Trophoblast cell (in vitro differentiated cells and primary cell): ENCODE measurements around the gene CHKA.

ENCODE experiments used
- DNase-seq, 2 donors: peaks; one replicate each; pipeline ENCODE4 v3.0.0-alpha.2; 2016
- H2AFZ ChIP-seq: 2 replicates; pipeline ENCODE4 v1.6.1; 2013; ENCODE audit warnings: low read length, moderate library complexity, mild to moderate bottlenecking; ENCODE audit not compliant: insufficient read depth, poor library complexity
- H2AK5ac ChIP-seq: 2 replicates; pipeline ENCODE4 v1.6.1; 2013; ENCODE audit warnings: mild to moderate bottlenecking, low read length
- H2BK120ac ChIP-seq: 2 replicates; pipeline ENCODE4 v1.6.1; 2013; ENCODE audit warnings: low read length, mild to moderate bottlenecking, moderate library complexity; ENCODE audit not compliant: insufficient read depth, poor library complexity
- H2BK12ac ChIP-seq: 2 replicates; pipeline ENCODE4 v1.6.1; 2013; ENCODE audit warnings: mild to moderate bottlenecking, low read length, moderate library complexity
- H2BK5ac ChIP-seq: 2 replicates; pipeline ENCODE4 v1.6.1; 2013; ENCODE audit warnings: low read length, low read depth, moderate library complexity, mild to moderate bottlenecking; ENCODE audit not compliant: poor library complexity
- H3K14ac ChIP-seq: 2 replicates; pipeline ENCODE4 v1.6.1; 2013; ENCODE audit warnings: mild to moderate bottlenecking, low read length
- H3K18ac ChIP-seq: 2 replicates; pipeline ENCODE4 v1.6.1; 2013; ENCODE audit warnings: mild to moderate bottlenecking, low read length
- H3K23ac ChIP-seq: 2 replicates; pipeline ENCODE4 v1.6.1; 2013; ENCODE audit warnings: low read length
- H3K27ac ChIP-seq: 2 replicates; pipeline ENCODE4 v1.5.1; 2013; ENCODE audit warnings: low read depth, mild to moderate bottlenecking, inconsistent platforms, low read length, moderate library complexity
- H3K27me3 ChIP-seq: 2 replicates; pipeline ENCODE4 v1.6.1; 2013; ENCODE audit warnings: inconsistent platforms, mild to moderate bottlenecking, low read length, moderate library complexity; ENCODE audit not compliant: insufficient read depth
- H3K36me3 ChIP-seq, 2 experiments: 1 replicate in 1 of 2; 2 replicates in 1 of 2; pipeline ENCODE4 v1.6.1; 2013; ENCODE audit warnings: low read length in 2 of 2, mild to moderate bottlenecking in 2 of 2, moderate library complexity in 1 of 2; ENCODE audit not compliant: insufficient read depth in 2 of 2, control insufficient read depth in 1 of 2
- H3K4ac ChIP-seq: 2 replicates; pipeline ENCODE4 v1.6.1; 2013; ENCODE audit warnings: low read depth, mild to moderate bottlenecking, low read length, moderate library complexity
- H3K4me1 ChIP-seq, 2 experiments: 1 replicate in 1 of 2; 2 replicates in 1 of 2; pipeline ENCODE4 v1.6.1; 2013; ENCODE audit warnings: low read length in 2 of 2, mild to moderate bottlenecking in 2 of 2, moderate library complexity in 1 of 2; ENCODE audit not compliant: insufficient read depth in 2 of 2, control insufficient read depth in 1 of 2
- H3K4me2 ChIP-seq: 2 replicates; pipeline ENCODE4 v1.6.1; 2013; ENCODE audit warnings: inconsistent platforms, mild to moderate bottlenecking, low read length, moderate library complexity
- H3K4me3 ChIP-seq: 2 replicates; pipeline ENCODE4 v1.5.1; 2013; ENCODE audit warnings: mild to moderate bottlenecking, low read depth, low read length, inconsistent platforms
- H3K79me1 ChIP-seq: one replicate; pipeline ENCODE4 v1.6.1; 2013; ENCODE audit warnings: low read length
- H3K79me2 ChIP-seq: 2 replicates; pipeline ENCODE4 v1.6.1; 2013; ENCODE audit warnings: low read length, mild to moderate bottlenecking; ENCODE audit not compliant: control insufficient read depth, insufficient read depth, poor library complexity
- H3K9ac ChIP-seq: 2 replicates; pipeline ENCODE4 v1.6.1; 2013; ENCODE audit warnings: mild to moderate bottlenecking, low read length
- H3K9me3 ChIP-seq: 2 replicates; pipeline ENCODE4 v1.6.1; 2013; ENCODE audit warnings: low read depth, mild to moderate bottlenecking, control low read depth, inconsistent platforms, low read length; ENCODE audit not compliant: insufficient read depth
- H4K12ac ChIP-seq: 2 replicates; pipeline ENCODE4 v1.6.1; 2013; ENCODE audit warnings: low read depth, mild to moderate bottlenecking, low read length, moderate library complexity
- H4K8ac ChIP-seq: 2 replicates; pipeline ENCODE4 v1.6.1; 2013; ENCODE audit warnings: low read depth, mild to moderate bottlenecking, low read length, moderate library complexity
- H4K91ac ChIP-seq: one replicate; pipeline ENCODE4 v1.6.1; 2013; ENCODE audit warnings: low read depth, mild to moderate bottlenecking, low read length, moderate library complexity
- WGBS: extraction: QIAGEN DNeasy Blood & Tissue Kit; methylation state at CpG from one replicate; pipeline ENCODE4 v1.1.7; 2013; ENCODE audit warnings: missing lambda C conversion rate; ENCODE audit not compliant: insufficient read length, insufficient coverage; ENCODE audit errors: extremely low coverage; 5-methylcytosine and 5-hydroxymethylcytosine counted together

Gene CHKA

DNA sequence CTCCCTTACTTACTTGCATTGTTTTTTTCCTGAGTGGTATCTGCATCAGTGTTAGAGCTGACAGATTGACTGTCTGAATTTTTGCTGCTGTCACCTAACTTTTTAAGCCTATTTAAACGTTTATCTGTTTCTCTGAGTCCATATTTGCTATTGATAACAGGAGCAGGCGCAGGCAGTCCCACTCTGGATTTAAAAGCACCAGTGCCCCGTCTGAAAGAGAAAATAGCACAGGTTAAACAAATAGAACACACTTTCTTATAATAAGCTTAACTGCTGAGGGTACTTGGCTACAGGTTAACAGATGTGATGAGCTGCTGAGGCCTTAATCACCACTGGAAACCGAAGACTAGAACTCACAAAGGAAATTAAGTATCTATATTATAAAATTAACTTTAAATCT is 45.8 kb upstream of the CHKA start:
- Histone ChIP-seq H3K9me3 (no peaks in the 10 kb centered on the region), H2BK120ac (no peak overlapping the region), H4K8ac (no peak overlapping the region), H2AK5ac (no peak overlapping the region), H3K4me2 (no peak overlapping the region), H3K79me1 (no peaks in the 10 kb centered on the region), H3K4me1 (no peaks in the 10 kb centered on the region), H2AFZ (no peak overlapping the region), H4K12ac (no peak overlapping the region), H2BK12ac (no peak overlapping the region), H3K4me3 (no peak overlapping the region), H3K14ac (no peak overlapping the region), H3K9ac (no peak overlapping the region), H2BK5ac (no peak overlapping the region), H3K23ac (no peak overlapping the region), H4K91ac (no peak overlapping the region), H3K36me3 (peaks cover 26 to 55% of the 10 kb centered on the region in 2 experiments), H3K18ac (no peak overlapping the region), H3K27ac (no peak overlapping the region), H3K79me2 (no peaks in the 10 kb centered on the region), H3K4ac (no peak overlapping the region), H3K27me3 (no peaks in the 10 kb centered on the region)
- WGBS = no CpG with 5 or more reads among the region's 4 CpGs
- DNase-seq = no peak

GRCh38 chr11:68165601-68166000 is 44.4 kb upstream of the CHKA start:
- no peak overlapping the region for H3K4ac ChIP-seq
- H3K79me1 ChIP-seq = no peaks in the 10 kb centered on the region
- no peak overlapping the region for H3K4me3 ChIP-seq
- no peak overlapping the region for H3K23ac ChIP-seq
- no peak overlapping the region for H2BK12ac ChIP-seq
- H2AFZ ChIP-seq = no peak overlapping the region
- no peak overlapping the region for H3K18ac ChIP-seq
- H2BK5ac ChIP-seq = no peak overlapping the region
- H4K8ac ChIP-seq = no peak overlapping the region
- no peaks in the 10 kb centered on the region for H3K27me3 ChIP-seq
- no peaks in the 10 kb centered on the region for H3K79me2 ChIP-seq
- H3K9ac ChIP-seq = no peak overlapping the region
- no peak for DNase-seq
- no peak overlapping the region for H2AK5ac ChIP-seq
- H3K9me3 ChIP-seq = no peaks in the 10 kb centered on the region
- no peak overlapping the region for H2BK120ac ChIP-seq
- no peak overlapping the region for H4K91ac ChIP-seq
- H4K12ac ChIP-seq = no peak overlapping the region
- no peak overlapping the region for H3K27ac ChIP-seq
- WGBS = no CpG with 5 or more reads among the region's 4 CpGs
- no peak overlapping the region for H3K14ac ChIP-seq
- no peak overlapping the region for H3K4me2 ChIP-seq
- H3K4me1 ChIP-seq = no peaks in the 10 kb centered on the region
- peaks cover 21 to 58% of the 10 kb centered on the region in 2 experiments for H3K36me3 ChIP-seq

DNA sequence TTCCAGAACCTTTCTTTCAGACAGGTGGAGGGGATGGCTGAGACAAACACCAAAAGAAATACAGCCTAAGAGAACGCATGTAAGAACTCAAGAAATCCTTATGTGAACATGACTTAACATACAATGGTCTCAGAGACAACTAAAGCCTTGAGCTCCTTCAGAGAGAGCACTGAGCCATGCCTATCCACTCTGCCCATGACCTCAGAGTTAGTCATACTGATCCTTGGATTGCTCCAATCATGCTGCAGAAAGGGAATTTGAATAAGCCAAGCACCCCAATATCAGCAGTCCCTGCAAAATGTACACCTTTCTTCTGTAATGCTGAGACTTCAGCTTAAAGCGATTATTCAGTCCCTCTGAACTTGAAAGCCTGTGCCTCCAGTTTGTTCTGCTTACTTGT is 43.2 kb upstream of the CHKA start:
- Histone ChIP-seq H3K27me3 (no peaks in the 10 kb centered on the region), H2BK5ac (no peak overlapping the region), H3K4me3 (no peak overlapping the region), H3K27ac (no peak overlapping the region), H3K36me3 (peaks cover 16 to 48% of the 10 kb centered on the region in 2 experiments), H2BK12ac (no peak overlapping the region), H3K4me1 (no peaks in the 10 kb centered on the region), H4K12ac (no peak overlapping the region), H3K9ac (no peak overlapping the region), H3K18ac (no peak overlapping the region), H3K23ac (no peak overlapping the region), H2BK120ac (no peak overlapping the region), H3K4ac (no peak overlapping the region), H3K79me2 (no peaks in the 10 kb centered on the region), H4K91ac (no peak overlapping the region), H3K79me1 (no peaks in the 10 kb centered on the region), H2AK5ac (no peak overlapping the region), H2AFZ (no peak overlapping the region), H3K9me3 (no peaks in the 10 kb centered on the region), H3K14ac (no peak overlapping the region), H3K4me2 (no peak overlapping the region), H4K8ac (no peak overlapping the region)
- no CpG with 5 or more reads among the region's 2 CpGs for WGBS
- DNase-seq = no peak

GRCh38 chr11:68163691-68164090 is 42.5 kb upstream of the CHKA start:
- no peak overlapping the region for H3K4ac ChIP-seq
- no peaks in the 10 kb centered on the region for H3K79me2 ChIP-seq
- H4K8ac ChIP-seq = no peak overlapping the region
- H3K27ac ChIP-seq = no peak overlapping the region
- H3K4me2 ChIP-seq = no peak overlapping the region
- no peak overlapping the region for H4K91ac ChIP-seq
- peaks cover 16 to 46% of the 10 kb centered on the region in 2 experiments for H3K36me3 ChIP-seq
- H2AFZ ChIP-seq = no peak overlapping the region
- H3K18ac ChIP-seq = no peak overlapping the region
- H2BK120ac ChIP-seq = no peak overlapping the region
- H3K9me3 ChIP-seq = no peaks in the 10 kb centered on the region
- H2AK5ac ChIP-seq = no peak overlapping the region
- no peak overlapping the region for H3K4me3 ChIP-seq
- no peak for DNase-seq
- no peak overlapping the region for H4K12ac ChIP-seq
- no CpG with 5 or more reads among the region's 11 CpGs for WGBS
- H3K9ac ChIP-seq = no peak overlapping the region
- H3K14ac ChIP-seq = no peak overlapping the region
- H3K4me1 ChIP-seq = no peaks in the 10 kb centered on the region
- no peaks in the 10 kb centered on the region for H3K79me1 ChIP-seq
- H2BK12ac ChIP-seq = no peak overlapping the region
- no peak overlapping the region for H3K23ac ChIP-seq
- no peak overlapping the region for H2BK5ac ChIP-seq
- H3K27me3 ChIP-seq = no peaks in the 10 kb centered on the region
